ENCODE measurements around the gene THYN1. TPM values are rescaled to one million over a fixed set of nuclear protein-coding genes. Genes with fewer than 3 reads are reported as not detected.

Gene THYN1
- polyA plus RNA-seq, 3 donors = 36.4 to 65.7 (median 57.6) TPM

DNA sequence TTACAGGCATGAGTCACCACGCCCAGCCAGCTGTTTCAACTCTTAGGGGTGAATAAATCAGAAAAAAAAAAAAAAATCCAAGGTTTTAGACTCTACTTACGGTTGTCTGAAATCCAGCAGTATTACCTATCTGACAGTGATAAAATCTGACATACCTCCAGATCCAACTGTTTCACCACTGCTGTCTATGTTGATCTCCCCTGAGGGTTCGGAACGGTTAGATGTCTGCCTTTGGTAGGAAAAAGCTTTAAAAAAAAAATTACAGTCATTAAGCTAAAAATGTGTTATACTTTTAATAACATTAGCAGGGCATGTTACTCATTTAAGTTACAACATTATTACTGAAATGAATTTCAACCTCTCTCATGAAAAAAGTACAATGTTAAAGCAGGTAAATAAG lies 50.5 kb downstream of the THYN1 start:
- intact Hi-C loops (cut with micrococcal nuclease) = no loop called here
- no peaks in the 10 kb centered on the region for H3K4me1 ChIP-seq (ENCODE audit: control insufficient read depth in 1 of 2, insufficient read depth in 2 of 2, low read length in 2 of 2)
- Mint-ChIP-seq H3K4me3 (no peak overlapping the region), H3K4me1 (no peaks in the 10 kb centered on the region), H3K9me3 (peaks cover 0 to 1% (median 0%) of the 10 kb centered on the region in 7 donors), H3K27ac (no peak overlapping the region), H3K36me3 (peaks cover 78 to 80% of the 10 kb centered on the region in 2 donors), H3K27me3 (ENCODE audit: low read depth in 3 of 3) (no peaks in the 10 kb centered on the region)
- no peak overlapping the region for H3K4me2 ChIP-seq (replicated peaks; ENCODE audit: extremely low read depth, low read length, poor library complexity, severe bottlenecking)
- H3K36me3 ChIP-seq (replicated peaks in 1 of 2; ENCODE audit: control insufficient read depth in 1 of 2, insufficient read depth in 2 of 2, low read length in 2 of 2) = peaks cover 70 to 87% of the 10 kb centered on the region in 2 donors
- TF ChIP-seq CTCF (IDR thresholded peaks at IDR 0.05) = no peak
- no peak for DNase-seq
- no CpG with 5 or more reads among the region's 4 CpGs for WGBS (ENCODE audit: insufficient coverage)
- H4K20me1 ChIP-seq (ENCODE audit: insufficient read depth, low read length) = no peaks in the 10 kb centered on the region
- no peak overlapping the region for H3K9ac ChIP-seq (ENCODE audit: insufficient read depth, low read length, poor library complexity, severe bottlenecking)
- H3K27ac ChIP-seq (ENCODE audit: low read depth in 1 of 2, low read length in 2 of 2) = no peak overlapping the region
- no peaks in the 10 kb centered on the region for H3K27me3 ChIP-seq (ENCODE audit: control insufficient read depth in 2 of 2, insufficient read depth in 2 of 2, low read length in 2 of 2)
- H3K79me2 ChIP-seq (ENCODE audit: insufficient read depth, low read length) = no peaks in the 10 kb centered on the region
- H3K4me3 ChIP-seq (replicated peaks in 1 of 3; ENCODE audit: low read depth in 2 of 3, low read length in 3 of 3) = no peak overlapping the region
- H2AFZ ChIP-seq (ENCODE audit: insufficient read depth, low read depth, low read length, poor library complexity, severe bottlenecking) = no peak overlapping the region
- no peaks in the 10 kb centered on the region for H3K9me3 ChIP-seq (replicated peaks in 1 of 2; ENCODE audit: control insufficient read depth in 1 of 2, insufficient read depth in 1 of 2, low read length in 2 of 2)

DNA sequence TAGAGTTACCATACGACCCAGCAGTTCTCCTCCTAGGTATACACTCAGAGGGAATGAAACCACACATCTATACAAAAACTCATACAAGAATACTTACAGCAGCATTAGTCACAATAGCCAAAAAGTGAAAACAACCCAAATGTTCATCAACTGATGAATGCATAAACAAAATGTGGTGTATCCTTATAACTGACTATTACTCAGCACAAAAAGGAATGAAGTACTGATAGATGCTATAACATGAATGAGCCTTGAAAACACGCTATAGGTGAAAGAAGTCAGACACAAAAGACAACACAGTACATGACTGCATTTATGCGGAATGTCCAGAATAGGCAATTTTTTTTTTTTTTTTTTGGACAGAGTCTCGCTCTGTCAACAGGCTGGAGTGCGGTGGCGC lies 52.5 kb downstream of the THYN1 start:
- Mint-ChIP-seq H3K4me3 (no peak overlapping the region), H3K9me3 (no peaks in the 10 kb centered on the region), H3K27ac (no peak overlapping the region), H3K4me1 (no peaks in the 10 kb centered on the region), H3K36me3 (peaks cover 83 to 87% of the 10 kb centered on the region in 2 donors), H3K27me3 (ENCODE audit: low read depth in 3 of 3) (peaks cover 0 to 2% (median 0%) of the 10 kb centered on the region in 3 donors)
- H3K4me2 ChIP-seq (replicated peaks; ENCODE audit: extremely low read depth, low read length, poor library complexity, severe bottlenecking) = no peak overlapping the region
- peaks cover 58 to 77% of the 10 kb centered on the region in 2 donors for H3K36me3 ChIP-seq (replicated peaks in 1 of 2; ENCODE audit: control insufficient read depth in 1 of 2, insufficient read depth in 2 of 2, low read length in 2 of 2)
- no peaks in the 10 kb centered on the region for H3K4me1 ChIP-seq (ENCODE audit: control insufficient read depth in 1 of 2, insufficient read depth in 2 of 2, low read length in 2 of 2)
- no peak overlapping the region for H2AFZ ChIP-seq (ENCODE audit: insufficient read depth, low read depth, low read length, poor library complexity, severe bottlenecking)
- DNase-seq = no peak
- WGBS (ENCODE audit: insufficient coverage) = 100% methylated on average over 2 of the region's 6 CpGs
- H3K9me3 ChIP-seq (replicated peaks in 1 of 2; ENCODE audit: control insufficient read depth in 1 of 2, insufficient read depth in 1 of 2, low read length in 2 of 2) = no peaks in the 10 kb centered on the region
- intact Hi-C loops (cut with micrococcal nuclease) = no loop called here
- H4K20me1 ChIP-seq (ENCODE audit: insufficient read depth, low read length) = no peaks in the 10 kb centered on the region
- H3K27me3 ChIP-seq (ENCODE audit: control insufficient read depth in 2 of 2, insufficient read depth in 2 of 2, low read length in 2 of 2) = no peaks in the 10 kb centered on the region
- no peak overlapping the region for H3K9ac ChIP-seq (ENCODE audit: insufficient read depth, low read length, poor library complexity, severe bottlenecking)
- no peaks in the 10 kb centered on the region for H3K79me2 ChIP-seq (ENCODE audit: insufficient read depth, low read length)
- TF ChIP-seq CTCF (IDR thresholded peaks at IDR 0.05) = no peak
- H3K4me3 ChIP-seq (replicated peaks in 1 of 3; ENCODE audit: low read depth in 2 of 3, low read length in 3 of 3) = no peak overlapping the region
- H3K27ac ChIP-seq (ENCODE audit: low read depth in 1 of 2, low read length in 2 of 2) = no peak overlapping the region
